HCT116 (cell line): ENCODE measurements around the gene RIPOR3. TPM values are rescaled to one million over a fixed set of nuclear protein-coding genes. Genes with fewer than 3 reads are reported as not detected.

Source experiments
- ATAC-seq: fragments of 200-7000 bp; cut with Tn5 transposase; 2 replicates; pipeline ENCODE4 v1.9.1; 2020; ENCODE audit warnings: mild to moderate bottlenecking, moderate library complexity
- BruUV-seq: library from RNA; stranded (reverse); fragments of 400-500 nt; replicated peaks from 2 replicates; lab custom pipeline; 2021; lab: Mats Ljungman, UMichigan
- CTCF ChIA-PET: fragments of 300-600 bp; sonication (Branson Sonifier 250); formaldehyde crosslinking; loops from one replicate; lab custom pipeline; 2021; ENCODE audit warnings: antibody characterized with exemption; lab: Charles Lee
- POLR2A ChIA-PET: fragments of 300-600, 350-600 bp; sonication (Branson Sonifier 250); formaldehyde crosslinking; loops from one replicate; lab custom pipeline; 2021; ENCODE audit warnings: antibody characterized with exemption; lab: Charles Lee
- RAD21 ChIA-PET, 2 experiments: fragments of 300-600 bp; sonication (Branson Sonifier 250); formaldehyde crosslinking; loops; one replicate each; lab custom pipeline; 2023; ENCODE audit warnings: low total read pairs in 2 of 2; ENCODE audit not compliant: uncharacterized antibody in 2 of 2, unreplicated experiment in 2 of 2, low non-redundant PET in 1 of 2; lab: Charles Lee
- DNase-seq: peaks from one replicate; pipeline ENCODE4 v3.0.0-alpha.2; 2010; ENCODE audit warnings: low read depth, low spot score
- H2AFZ ChIP-seq: fragments of 200-600 bp; shearing (Covaris generic), sonication (generic); 2 replicates; pipeline ENCODE4 v1.6.1; 2017; ENCODE audit warnings: low read depth, mixed run types, mixed read lengths, antibody characterized with exemption, low read length; ENCODE audit not compliant: poor library complexity, severe bottlenecking
- H3K27ac ChIP-seq: 2 replicates; pipeline ENCODE4 v1.5.1; 2012; ENCODE audit warnings: low read depth, low read length
- H3K27me3 ChIP-seq: fragments of 200-600 bp; sonication (generic); 2 replicates; pipeline ENCODE4 v1.6.1; 2016; ENCODE audit warnings: mixed run types, low read length, mixed read lengths; ENCODE audit not compliant: insufficient read depth
- H3K36me3 ChIP-seq, 2 experiments: fragments of 200-500 bp in 1 of 2; fragments of 200-600 bp in 1 of 2; sonication (Bioruptor generic) in 1 of 2; sonication (generic) in 1 of 2; 2 replicates each; pipeline versions ENCODE4 v1.5.1 to v1.6.1; 2014 to 2016; ENCODE audit warnings: low read length in 2 of 2, inconsistent platforms in 1 of 2, mixed read lengths in 1 of 2, mixed run types in 1 of 2; ENCODE audit not compliant: insufficient read depth in 2 of 2, control insufficient read depth in 1 of 2
- H3K4me1 ChIP-seq, 2 experiments: fragments of 200-600 bp in 1 of 2; sonication (generic) in 1 of 2; 2 replicates each; pipeline versions ENCODE4 v1.5.1 to v1.6.1; 2012 to 2017; ENCODE audit warnings: low read length in 2 of 2, inconsistent platforms in 1 of 2, mild to moderate bottlenecking in 1 of 2, mixed read lengths in 1 of 2, mixed run types in 1 of 2, moderate library complexity in 1 of 2; ENCODE audit not compliant: insufficient read depth in 2 of 2, control insufficient read depth in 1 of 2
- H3K4me2 ChIP-seq: fragments of 200-600 bp; sonication (generic); 2 replicates; pipeline ENCODE4 v1.6.1; 2017; ENCODE audit warnings: mixed run types, low read length, mixed read lengths
- H3K4me3 ChIP-seq, 2 experiments: fragments of 200-600 bp in 1 of 2; sonication (generic) in 1 of 2; replicated peaks in 1 of 2; 2 replicates each; pipeline ENCODE4 v1.5.1; 2011 to 2016; ENCODE audit warnings: low read length in 2 of 2, control low read depth in 1 of 2, low read depth in 1 of 2, mild to moderate bottlenecking in 1 of 2, mixed read lengths in 1 of 2, mixed run types in 1 of 2
- H3K79me2 ChIP-seq: fragments of 200-600 bp; sonication (generic); 2 replicates; pipeline ENCODE4 v1.6.1; 2017; ENCODE audit warnings: mild to moderate bottlenecking, mixed run types, low read length, moderate library complexity, mixed read lengths; ENCODE audit not compliant: insufficient read depth
- H3K9ac ChIP-seq: fragments of 200-600 bp; sonication (generic); 2 replicates; pipeline ENCODE4 v1.6.1; 2016; ENCODE audit warnings: low read length, mixed read lengths
- H3K9me2 ChIP-seq: fragments of 200-600 bp; sonication (generic), shearing (Covaris generic); 2 replicates; pipeline ENCODE4 v1.6.1; 2017; ENCODE audit warnings: mixed run types, mild to moderate bottlenecking, moderate library complexity; ENCODE audit not compliant: insufficient read depth
- H3K9me3 ChIP-seq, 2 experiments: fragments of 200-500 bp in 1 of 2; fragments of 200-600 bp in 1 of 2; sonication (Bioruptor generic) in 1 of 2; sonication (generic) in 1 of 2; 2 replicates each; pipeline ENCODE4 v1.6.1; 2014 to 2017; ENCODE audit warnings: low read length in 2 of 2, mixed read lengths in 2 of 2, inconsistent platforms in 1 of 2, low read depth in 1 of 2, mild to moderate bottlenecking in 1 of 2, mixed run types in 1 of 2, moderate library complexity in 1 of 2; ENCODE audit not compliant: control insufficient read depth in 1 of 2, insufficient read depth in 1 of 2
- H4K20me1 ChIP-seq: fragments of 200-600 bp; sonication (generic), shearing (Covaris generic); 2 replicates; pipeline ENCODE4 v1.6.1; 2017; ENCODE audit warnings: mixed run types, mild to moderate bottlenecking, moderate library complexity; ENCODE audit not compliant: insufficient read depth
- POLR2A ChIP-seq: IDR thresholded peaks from 2 replicates; pipeline ENCODE4 v1.7.0; 2011; ENCODE audit warnings: borderline replicate concordance; ENCODE audit not compliant: insufficient read depth, insufficient read length; ENCODE audit errors: extremely low read depth
- RAD21 ChIP-seq: IDR thresholded peaks from 2 replicates; pipeline ENCODE4 v1.6.1; 2012; ENCODE audit warnings: low read depth, mild to moderate bottlenecking
- REST ChIP-seq: IDR thresholded peaks from 2 replicates; pipeline ENCODE4 v1.6.1; 2012; ENCODE audit warnings: low read depth
- YY1 ChIP-seq: IDR thresholded peaks from 2 replicates; pipeline ENCODE4 v1.6.1; 2011; ENCODE audit warnings: low read length, low read depth, moderate library complexity, mild to moderate bottlenecking; ENCODE audit not compliant: insufficient replicate concordance; ENCODE audit errors: extremely low read depth
- ZNF274 ChIP-seq: fragments of 200-500 bp; sonication (Bioruptor generic); IDR thresholded peaks from 2 replicates; pipeline ENCODE4 v1.6.1; 2014; ENCODE audit warnings: mild to moderate bottlenecking, low read depth, low read length, inconsistent platforms
- intact Hi-C: fragments of 100-400 bp; cut with micrococcal nuclease; formaldehyde crosslinking; loops from 2 replicates; pipeline ENCODE4 v1.10.0; 2022
- total RNA-seq: library from RNA; stranded (reverse); gene quantifications from one replicate; pipeline ENCODE4 v1.2.1, GENCODE V29; 2021; ENCODE audit not compliant: unreplicated experiment
- TF ChIP-seq, protein P1 (sequence below), 3 experiments: fragments of 200-600 bp in 1 of 3; sonication (generic) in 1 of 3; IDR thresholded peaks in 2 of 3; conservative IDR thresholded peaks in 1 of 3; 2 replicates each; pipeline ENCODE4 v1.5.1; 2012 to 2017; ENCODE audit warnings: low read depth in 2 of 3, low read length in 2 of 3, antibody characterized with exemption in 1 of 3, borderline replicate concordance in 1 of 3, control low read depth in 1 of 3, mild to moderate bottlenecking in 1 of 3, mixed read lengths in 1 of 3, mixed run types in 1 of 3, moderate library complexity in 1 of 3; ENCODE audit not compliant: insufficient read depth in 1 of 3

The RIPOR3 gene
- total RNA-seq, 1 experiment from 2014 or later, result 0.22 TPM

DNA sequence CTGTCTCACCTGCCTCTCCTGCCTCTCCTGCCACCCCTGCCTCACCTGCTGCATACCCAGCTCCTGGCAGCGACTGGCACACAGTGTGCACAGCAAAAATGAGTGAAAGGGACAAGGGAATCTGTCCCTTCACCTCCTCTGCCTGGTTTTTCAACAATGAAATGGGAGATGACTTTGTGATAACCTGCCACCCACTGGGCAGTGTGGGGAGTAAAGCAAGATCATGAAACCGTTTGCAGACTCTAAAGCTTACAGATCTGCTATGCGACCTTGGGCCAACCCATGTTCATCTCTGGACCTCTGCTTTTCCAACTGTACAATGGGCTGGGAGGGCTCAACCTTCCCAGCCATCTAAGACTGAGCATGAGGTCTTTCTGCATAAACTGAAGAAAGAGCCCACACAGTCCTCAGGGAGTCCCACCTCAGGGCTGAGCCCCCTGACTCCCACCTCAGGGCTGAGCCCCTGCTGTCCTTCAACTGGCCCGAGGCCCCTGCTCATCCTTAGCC, 81.1 kb downstream of the RIPOR3 start:
- H3K36me3 ChIP-seq, result no peaks in the 10 kb centered on the region
- BruUV-seq, result no TSS peak
- ATAC-seq (peak; percentile 71), DNase-seq (no peak)
- no peak overlapping the region for H3K4me3 ChIP-seq
- ChIA-PET RAD21 (no interaction called here), POLR2A (no interaction called here), CTCF (interaction anchor here (1.0 kb wide), 2 partner anchors 25 to 134 kb away, joined by 3 to 4 read pairs; no protein-coding TSS in a partner anchor)
- H3K4me1 ChIP-seq, result peaks cover 0 to 8% of the 10 kb centered on the region in 2 experiments; a peak in 1 of 4 replicates
- H4K20me1 ChIP-seq, result no peaks in the 10 kb centered on the region
- no peak overlapping the region for H3K27ac ChIP-seq
- H2AFZ ChIP-seq, result no peak overlapping the region
- no peaks in the 10 kb centered on the region for H3K9me3 ChIP-seq
- H3K79me2 ChIP-seq, result no peaks in the 10 kb centered on the region
- no peak for TF ChIP-seq ZNF274
- peak; percentile 45; the same call in 1 of the 2 replicates for TF ChIP-seq RAD21
- TF ChIP-seq YY1, result no peak
- TF ChIP-seq, protein P1, sequence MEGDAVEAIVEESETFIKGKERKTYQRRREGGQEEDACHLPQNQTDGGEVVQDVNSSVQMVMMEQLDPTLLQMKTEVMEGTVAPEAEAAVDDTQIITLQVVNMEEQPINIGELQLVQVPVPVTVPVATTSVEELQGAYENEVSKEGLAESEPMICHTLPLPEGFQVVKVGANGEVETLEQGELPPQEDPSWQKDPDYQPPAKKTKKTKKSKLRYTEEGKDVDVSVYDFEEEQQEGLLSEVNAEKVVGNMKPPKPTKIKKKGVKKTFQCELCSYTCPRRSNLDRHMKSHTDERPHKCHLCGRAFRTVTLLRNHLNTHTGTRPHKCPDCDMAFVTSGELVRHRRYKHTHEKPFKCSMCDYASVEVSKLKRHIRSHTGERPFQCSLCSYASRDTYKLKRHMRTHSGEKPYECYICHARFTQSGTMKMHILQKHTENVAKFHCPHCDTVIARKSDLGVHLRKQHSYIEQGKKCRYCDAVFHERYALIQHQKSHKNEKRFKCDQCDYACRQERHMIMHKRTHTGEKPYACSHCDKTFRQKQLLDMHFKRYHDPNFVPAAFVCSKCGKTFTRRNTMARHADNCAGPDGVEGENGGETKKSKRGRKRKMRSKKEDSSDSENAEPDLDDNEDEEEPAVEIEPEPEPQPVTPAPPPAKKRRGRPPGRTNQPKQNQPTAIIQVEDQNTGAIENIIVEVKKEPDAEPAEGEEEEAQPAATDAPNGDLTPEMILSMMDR (IDR thresholded peaks at IDR 0.05 in 2 of 3, conservative IDR thresholded peaks at IDR 0.05 in 1 of 3; ENCODE audit: borderline replicate concordance in 1 of 3, insufficient read depth in 1 of 3, low read depth in 2 of 3, low read length in 2 of 3), result peak; percentile 19 to 27 (median 27); a peak in 3 of 6 replicates
- TF ChIP-seq POLR2A, result no peak
- TF ChIP-seq REST, result no peak
- TF ChIP-seq, all 23 proteins: peak for 2
- H3K9me2 ChIP-seq, result no peaks in the 10 kb centered on the region
- no peak overlapping the region for H3K9ac ChIP-seq
- intact Hi-C loops, result no loop called here
- no peak overlapping the region for H3K4me2 ChIP-seq
- H3K27me3 ChIP-seq, result no peaks in the 10 kb centered on the region
